DND-41 (cell line): Measurements from ENCODE around the gene MYL6.

ENCODE experiments used
- EZH2 ChIP-seq: IDR thresholded peaks from 3 replicates; pipeline ENCODE4 v1.6.1; 2012; ENCODE audit warnings: borderline replicate concordance, low read depth, mild to moderate bottlenecking, moderate library complexity, low read length, inconsistent platforms; ENCODE audit not compliant: severe bottlenecking
- TF ChIP-seq, protein P1 (sequence below): IDR thresholded peaks from 2 replicates; pipeline ENCODE4 v1.5.1; 2012; ENCODE audit warnings: borderline replicate concordance, low read length, moderate library complexity, mild to moderate bottlenecking; ENCODE audit not compliant: poor library complexity, severe bottlenecking; ENCODE audit errors: extremely low read depth

DNA sequence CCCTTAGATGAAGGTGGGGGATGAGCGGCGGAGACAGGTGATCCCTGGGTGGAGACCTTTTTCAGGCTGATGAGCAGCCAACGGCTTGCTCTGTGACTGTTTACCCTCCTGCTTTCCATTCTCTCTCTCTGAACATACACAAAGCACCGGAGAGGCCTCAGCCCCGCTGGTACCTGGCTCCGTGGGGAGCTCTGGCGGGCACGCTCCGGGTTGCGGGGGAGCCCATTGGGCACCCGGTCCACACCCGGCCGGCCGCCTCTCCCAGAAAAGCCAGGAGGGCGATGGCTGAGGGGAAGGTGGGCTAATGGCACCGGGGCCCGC lies 30.6 kb downstream of the MYL6 start:
- TF ChIP-seq, protein P1, sequence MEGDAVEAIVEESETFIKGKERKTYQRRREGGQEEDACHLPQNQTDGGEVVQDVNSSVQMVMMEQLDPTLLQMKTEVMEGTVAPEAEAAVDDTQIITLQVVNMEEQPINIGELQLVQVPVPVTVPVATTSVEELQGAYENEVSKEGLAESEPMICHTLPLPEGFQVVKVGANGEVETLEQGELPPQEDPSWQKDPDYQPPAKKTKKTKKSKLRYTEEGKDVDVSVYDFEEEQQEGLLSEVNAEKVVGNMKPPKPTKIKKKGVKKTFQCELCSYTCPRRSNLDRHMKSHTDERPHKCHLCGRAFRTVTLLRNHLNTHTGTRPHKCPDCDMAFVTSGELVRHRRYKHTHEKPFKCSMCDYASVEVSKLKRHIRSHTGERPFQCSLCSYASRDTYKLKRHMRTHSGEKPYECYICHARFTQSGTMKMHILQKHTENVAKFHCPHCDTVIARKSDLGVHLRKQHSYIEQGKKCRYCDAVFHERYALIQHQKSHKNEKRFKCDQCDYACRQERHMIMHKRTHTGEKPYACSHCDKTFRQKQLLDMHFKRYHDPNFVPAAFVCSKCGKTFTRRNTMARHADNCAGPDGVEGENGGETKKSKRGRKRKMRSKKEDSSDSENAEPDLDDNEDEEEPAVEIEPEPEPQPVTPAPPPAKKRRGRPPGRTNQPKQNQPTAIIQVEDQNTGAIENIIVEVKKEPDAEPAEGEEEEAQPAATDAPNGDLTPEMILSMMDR, result no peak
- TF ChIP-seq EZH2, result no peak
